Measurements from ENCODE around the gene TULP3. TPM values are rescaled to one million over a fixed set of nuclear protein-coding genes. Genes with fewer than 3 reads are reported as not detected.

The TULP3 gene
- total and polyA plus RNA-seq, 10 of the 15 experiments (the other 5 are each of a cell fraction or from before 2014, with no cell fraction given), result 3.1 to 10.4 (median 8.1) TPM

DNA sequence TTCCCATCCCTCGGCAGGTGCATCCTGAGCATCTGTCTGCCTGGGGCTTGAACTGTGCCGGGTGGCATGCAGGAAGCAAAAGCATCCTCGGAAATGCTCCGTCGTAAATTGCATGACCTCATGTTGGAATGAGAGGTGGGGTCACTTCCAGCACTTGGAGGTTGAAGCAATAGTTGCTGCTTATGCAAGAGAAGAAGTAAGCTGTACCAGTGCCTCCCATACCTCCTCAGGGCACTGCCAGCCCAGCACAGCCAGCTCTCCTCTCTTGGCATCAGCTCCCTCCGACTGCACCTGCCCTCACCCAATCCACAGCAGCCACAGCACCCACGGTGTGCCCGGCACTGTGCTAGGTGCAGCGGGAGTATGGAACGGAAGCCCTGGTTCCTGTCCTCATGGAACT, 80.1 kb downstream of the TULP3 start:
- H3K27me3 ChIP-seq (replicated peaks in 1 of 2; ENCODE audit: control insufficient read depth in 2 of 2, insufficient read depth in 2 of 2, low read length in 1 of 2), result no peaks in the 10 kb centered on the region
- ChIA-PET RAD21 (ENCODE audit: unreplicated experiment) (no interaction called here), CTCF (no interaction called here), SMC1A (ENCODE audit: uncharacterized antibody, unreplicated experiment) (no interaction called here), POLR2A (no interaction called here)
- H3K79me2 ChIP-seq (ENCODE audit: control insufficient read depth, insufficient read depth, low read length), result no peaks in the 10 kb centered on the region
- no peaks in the 10 kb centered on the region for H4K20me1 ChIP-seq (ENCODE audit: control insufficient read depth, insufficient read depth)
- in situ Hi-C loops (cut with MboI), result no loop called here
- no peak overlapping the region for H3K9ac ChIP-seq (ENCODE audit: control insufficient read depth, insufficient read depth, low read length)
- no peak overlapping the region for H2AFZ ChIP-seq (ENCODE audit: control insufficient read depth, low read depth, low read length)
- intact Hi-C loops (cut with micrococcal nuclease; ENCODE audit: unreplicated experiment), result no loop called here
- ATAC-seq (no peak), FAIRE-seq (no peak), DNase-seq (ENCODE audit: low read depth, low spot score) (no peak)
- H3K27ac ChIP-seq (ENCODE audit: control insufficient read depth, insufficient read depth), result no peak overlapping the region
- H3K4me3 ChIP-seq, result no peak overlapping the region
- no TSS peak for BruUV-seq (replicated peaks)
- no peaks in the 10 kb centered on the region for H3K9me3 ChIP-seq (replicated peaks; ENCODE audit: control insufficient read depth, insufficient read depth, low read length)
- 69% methylated on average over 10 of the region's 10 CpGs for WGBS (ENCODE audit: insufficient coverage, insufficient replicate concordance, low lambda C conversion rate, missing lambda C conversion rate)
- H3K4me2 ChIP-seq (ENCODE audit: control insufficient read depth, insufficient read depth), result no peak overlapping the region
- no peaks in the 10 kb centered on the region for H3K36me3 ChIP-seq (ENCODE audit: control insufficient read depth in 2 of 2, insufficient read depth in 2 of 2, low read length in 1 of 2)
- no peaks in the 10 kb centered on the region for H3K4me1 ChIP-seq (ENCODE audit: control insufficient read depth, insufficient read depth, low read length)
- TF ChIP-seq, protein P1, sequence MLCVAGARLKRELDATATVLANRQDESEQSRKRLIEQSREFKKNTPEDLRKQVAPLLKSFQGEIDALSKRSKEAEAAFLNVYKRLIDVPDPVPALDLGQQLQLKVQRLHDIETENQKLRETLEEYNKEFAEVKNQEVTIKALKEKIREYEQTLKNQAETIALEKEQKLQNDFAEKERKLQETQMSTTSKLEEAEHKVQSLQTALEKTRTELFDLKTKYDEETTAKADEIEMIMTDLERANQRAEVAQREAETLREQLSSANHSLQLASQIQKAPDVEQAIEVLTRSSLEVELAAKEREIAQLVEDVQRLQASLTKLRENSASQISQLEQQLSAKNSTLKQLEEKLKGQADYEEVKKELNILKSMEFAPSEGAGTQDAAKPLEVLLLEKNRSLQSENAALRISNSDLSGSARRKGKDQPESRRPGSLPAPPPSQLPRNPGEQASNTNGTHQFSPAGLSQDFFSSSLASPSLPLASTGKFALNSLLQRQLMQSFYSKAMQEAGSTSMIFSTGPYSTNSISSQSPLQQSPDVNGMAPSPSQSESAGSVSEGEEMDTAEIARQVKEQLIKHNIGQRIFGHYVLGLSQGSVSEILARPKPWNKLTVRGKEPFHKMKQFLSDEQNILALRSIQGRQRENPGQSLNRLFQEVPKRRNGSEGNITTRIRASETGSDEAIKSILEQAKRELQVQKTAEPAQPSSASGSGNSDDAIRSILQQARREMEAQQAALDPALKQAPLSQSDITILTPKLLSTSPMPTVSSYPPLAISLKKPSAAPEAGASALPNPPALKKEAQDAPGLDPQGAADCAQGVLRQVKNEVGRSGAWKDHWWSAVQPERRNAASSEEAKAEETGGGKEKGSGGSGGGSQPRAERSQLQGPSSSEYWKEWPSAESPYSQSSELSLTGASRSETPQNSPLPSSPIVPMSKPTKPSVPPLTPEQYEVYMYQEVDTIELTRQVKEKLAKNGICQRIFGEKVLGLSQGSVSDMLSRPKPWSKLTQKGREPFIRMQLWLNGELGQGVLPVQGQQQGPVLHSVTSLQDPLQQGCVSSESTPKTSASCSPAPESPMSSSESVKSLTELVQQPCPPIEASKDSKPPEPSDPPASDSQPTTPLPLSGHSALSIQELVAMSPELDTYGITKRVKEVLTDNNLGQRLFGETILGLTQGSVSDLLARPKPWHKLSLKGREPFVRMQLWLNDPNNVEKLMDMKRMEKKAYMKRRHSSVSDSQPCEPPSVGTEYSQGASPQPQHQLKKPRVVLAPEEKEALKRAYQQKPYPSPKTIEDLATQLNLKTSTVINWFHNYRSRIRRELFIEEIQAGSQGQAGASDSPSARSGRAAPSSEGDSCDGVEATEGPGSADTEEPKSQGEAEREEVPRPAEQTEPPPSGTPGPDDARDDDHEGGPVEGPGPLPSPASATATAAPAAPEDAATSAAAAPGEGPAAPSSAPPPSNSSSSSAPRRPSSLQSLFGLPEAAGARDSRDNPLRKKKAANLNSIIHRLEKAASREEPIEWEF (IDR thresholded peaks at IDR 0.05; ENCODE audit: insufficient replicate concordance, low read depth, low read length), result no peak
- TF ChIP-seq MAX (IDR thresholded peaks at IDR 0.05; ENCODE audit: low read depth, low read length), result no peak
- TF ChIP-seq EGR1 (IDR thresholded peaks at IDR 0.05; ENCODE audit: borderline replicate concordance in 1 of 2, low read depth in 2 of 2, low read length in 2 of 2), result no peak
- TF ChIP-seq MEF2B (IDR thresholded peaks at IDR 0.05; ENCODE audit: partially characterized antibody, poor library complexity, severe bottlenecking), result no peak
- TF ChIP-seq TBL1XR1 (IDR thresholded peaks at IDR 0.05; ENCODE audit: low read depth, low read length), result no peak
- TF ChIP-seq, protein P2, sequence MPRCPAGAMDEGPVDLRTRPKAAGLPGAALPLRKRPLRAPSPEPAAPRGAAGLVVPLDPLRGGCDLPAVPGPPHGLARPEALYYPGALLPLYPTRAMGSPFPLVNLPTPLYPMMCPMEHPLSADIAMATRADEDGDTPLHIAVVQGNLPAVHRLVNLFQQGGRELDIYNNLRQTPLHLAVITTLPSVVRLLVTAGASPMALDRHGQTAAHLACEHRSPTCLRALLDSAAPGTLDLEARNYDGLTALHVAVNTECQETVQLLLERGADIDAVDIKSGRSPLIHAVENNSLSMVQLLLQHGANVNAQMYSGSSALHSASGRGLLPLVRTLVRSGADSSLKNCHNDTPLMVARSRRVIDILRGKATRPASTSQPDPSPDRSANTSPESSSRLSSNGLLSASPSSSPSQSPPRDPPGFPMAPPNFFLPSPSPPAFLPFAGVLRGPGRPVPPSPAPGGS (IDR thresholded peaks at IDR 0.05; ENCODE audit: borderline replicate concordance, insufficient read depth, low read depth, low read length, poor library complexity, severe bottlenecking), result no peak
- TF ChIP-seq IRF4 (IDR thresholded peaks at IDR 0.05; ENCODE audit: low read depth, low read length), result no peak
- TF ChIP-seq SMAD5 (IDR thresholded peaks at IDR 0.05; ENCODE audit: low read depth), result no peak
- TF ChIP-seq JUND (IDR thresholded peaks at IDR 0.05; ENCODE audit: low read depth, low read length), result no peak
- TF ChIP-seq TCF7 (IDR thresholded peaks at IDR 0.05; ENCODE audit: borderline replicate concordance), result no peak
- no peak for TF ChIP-seq MTA2 (IDR thresholded peaks at IDR 0.05; ENCODE audit: low read depth)
- TF ChIP-seq SMARCA5 (IDR thresholded peaks at IDR 0.05), result no peak
- TF ChIP-seq, protein P3, sequence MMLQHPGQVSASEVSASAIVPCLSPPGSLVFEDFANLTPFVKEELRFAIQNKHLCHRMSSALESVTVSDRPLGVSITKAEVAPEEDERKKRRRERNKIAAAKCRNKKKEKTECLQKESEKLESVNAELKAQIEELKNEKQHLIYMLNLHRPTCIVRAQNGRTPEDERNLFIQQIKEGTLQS (IDR thresholded peaks at IDR 0.05; ENCODE audit: borderline replicate concordance, extremely low read depth, low read depth, low read length), result no peak
- TF ChIP-seq SPI1 (IDR thresholded peaks at IDR 0.05; ENCODE audit: borderline replicate concordance, insufficient read depth, low read depth, low read length), result no peak
- TF ChIP-seq NR2C2 (IDR thresholded peaks at IDR 0.05; ENCODE audit: borderline replicate concordance, control insufficient read depth, insufficient read length, low read depth), result no peak
- no peak for TF ChIP-seq KDM1A (IDR thresholded peaks at IDR 0.05; ENCODE audit: borderline replicate concordance)
- TF ChIP-seq LARP7 (IDR thresholded peaks at IDR 0.05), result no peak
- TF ChIP-seq RBBP5 (conservative IDR thresholded peaks at IDR 0.05), result no peak
